Urothelium cell line (cell line): ENCODE data around the gene PPFIBP2.

Experiments
- DNase-seq: peaks from one replicate; pipeline ENCODE4 v3.0.0; 2011; ENCODE audit warnings: low spot score, mixed read lengths
- FAIRE-seq: peaks from 2 replicates; lab custom pipeline; 2011; peaks lifted over from hg19 to GRCh38; lab: Jason Lieb, UNC

The PPFIBP2 gene

GRCh38 chr11:7524462-7525235 lies 10.8 kb downstream of the PPFIBP2 start:
- no peak for FAIRE-seq
- DNase-seq, result no peak

- DNase-seq (no peak), FAIRE-seq (no peak)
Measured at GRCh38 chr11:7525424-7525823, 11.6 kb downstream of the PPFIBP2 start.

GRCh38 chr11:7527029-7527428 lies 13.2 kb downstream of the PPFIBP2 start:
- FAIRE-seq (no peak), DNase-seq (no peak)

GRCh38 chr11:7528514-7529049 lies 14.8 kb downstream of the PPFIBP2 start:
- FAIRE-seq (no peak), DNase-seq (no peak)

- FAIRE-seq (no peak), DNase-seq (no peak)
Measured at GRCh38 chr11:7530013-7530640, 16.3 kb downstream of the PPFIBP2 start.

- FAIRE-seq (no peak), DNase-seq (no peak)
Measured at GRCh38 chr11:7531011-7531410, 17.2 kb downstream of the PPFIBP2 start.

GRCh38 chr11:7532405-7533145 lies 18.8 kb downstream of the PPFIBP2 start:
- FAIRE-seq (no peak), DNase-seq (no peak)

- FAIRE-seq (no peak), DNase-seq (no peak)
Measured at GRCh38 chr11:7533199-7534041, 19.6 kb downstream of the PPFIBP2 start.

- no peak for FAIRE-seq
- no peak for DNase-seq
Measured at GRCh38 chr11:7534042-7534378, 20.2 kb downstream of the PPFIBP2 start.

- FAIRE-seq, result no peak
Measured at GRCh38 chr11:7536100-7536499, 22.3 kb downstream of the PPFIBP2 start.

GRCh38 chr11:7537265-7537664 lies 23.5 kb downstream of the PPFIBP2 start:
- no peak for FAIRE-seq
- DNase-seq, result no peak

More at GRCh38 chr11:7536100-7536499, 22.3 kb downstream of the PPFIBP2 start:
- peak; percentile 29 for DNase-seq

GRCh38 chr11:7538031-7538430 lies 24.2 kb downstream of the PPFIBP2 start:
- FAIRE-seq (no peak), DNase-seq (no peak)

GRCh38 chr11:7538466-7539454 lies 25.0 kb downstream of the PPFIBP2 start:
- DNase-seq, result no peak
- no peak for FAIRE-seq

- no peak for DNase-seq
- no peak for FAIRE-seq
Measured at GRCh38 chr11:7540830-7541555, 27.2 kb downstream of the PPFIBP2 start.

- no peak for DNase-seq
- no peak for FAIRE-seq
Measured at GRCh38 chr11:7543302-7543701, 29.5 kb downstream of the PPFIBP2 start.

- DNase-seq (no peak), FAIRE-seq (no peak)
Measured at GRCh38 chr11:7544021-7544420, 30.2 kb downstream of the PPFIBP2 start.

GRCh38 chr11:7545611-7546010 lies 31.8 kb downstream of the PPFIBP2 start:
- DNase-seq (no peak), FAIRE-seq (no peak)

- no peak for FAIRE-seq
Measured at GRCh38 chr11:7546324-7546791, 32.6 kb downstream of the PPFIBP2 start.

GRCh38 chr11:7547687-7548086 lies 33.9 kb downstream of the PPFIBP2 start:
- DNase-seq, result no peak
- no peak for FAIRE-seq

More at GRCh38 chr11:7546324-7546791, 32.6 kb downstream of the PPFIBP2 start:
- DNase-seq, result no peak
